Psoas muscle (tissue), 8 donors: Measurements from ENCODE around the gene GLRA3. TPM values are rescaled to one million over a fixed set of nuclear protein-coding genes. Genes with fewer than 3 reads are reported as not detected.

Experiments used
- ATAC-seq, 4 donors: fragments of 200-7000 bp; cut with Tn5 transposase; one replicate each; pipeline ENCODE4 v1.9.1; 2020; ENCODE audit warnings: moderate library complexity in 3 of 4, mild to moderate bottlenecking in 2 of 4
- DNase-seq, 2 donors: peaks; one replicate each; pipeline ENCODE4 v3.0.0-alpha.2; 2020
- H3K27ac ChIP-seq: fragments of 200-600 bp; one replicate; pipeline ENCODE4 v1.8.0; 2022
- H3K27me3 ChIP-seq, 3 donors: fragments of 200-600 bp in 1 of 3; one replicate each; pipeline versions ENCODE4 v1.6.1 to v1.8.0; 2013 to 2022; ENCODE audit warnings: low read length in 2 of 3, mild to moderate bottlenecking in 2 of 3, moderate library complexity in 1 of 3; ENCODE audit not compliant: insufficient read depth in 3 of 3
- H3K36me3 ChIP-seq, 2 donors: fragments of 200-600 bp in 1 of 2; one replicate each; pipeline versions ENCODE4 v1.6.1 to v1.8.0; 2013 to 2022; ENCODE audit warnings: low read depth in 1 of 2, mild to moderate bottlenecking in 1 of 2, moderate library complexity in 1 of 2; ENCODE audit not compliant: insufficient read depth in 1 of 2
- H3K4me1 ChIP-seq: fragments of 200-600 bp; one replicate; pipeline ENCODE4 v1.8.0; 2022
- H3K4me3 ChIP-seq: fragments of 200-600 bp; one replicate; pipeline ENCODE4 v1.8.0; 2022; ENCODE audit warnings: mild to moderate bottlenecking
- H3K9me3 ChIP-seq: fragments of 200-600 bp; one replicate; pipeline ENCODE4 v1.8.0; 2022
- CTCF ChIP-seq: fragments of 200-600 bp; IDR thresholded peaks from one replicate; pipeline ENCODE4 v1.8.0; 2022; ENCODE audit warnings: antibody characterized with exemption
- WGBS, 3 donors: extraction: QIAGEN DNeasy Blood & Tissue Kit; methylation state at CpG; one replicate each; pipeline versions ENCODE4 v1.1.6 to v1.1.7; 2013; 5-methylcytosine and 5-hydroxymethylcytosine counted together
- intact Hi-C, 2 donors: fragments of 100-400 bp; cut with DNase I; formaldehyde crosslinking; loops; one replicate each; pipeline versions ENCODE4 v1.11.0 to v1.14.2; 2022
- polyA plus RNA-seq, 3 donors: library from polyadenylated mRNA; stranded (reverse); fragments of 200-250 nt; gene quantifications; one replicate each; pipeline ENCODE4 v1.2.3, GENCODE V29; 2013
- total RNA-seq, 4 donors: library from RNA; stranded (reverse); fragmentation: NEBNext Ultra II Directional in 2 of 4; extraction: Animal tissue kit (Norgen Biotek cat#: 25700) in 2 of 4; gene quantifications; one replicate each; pipeline versions ENCODE4 v1.2.1 to v1.2.4, GENCODE V29; 2021 to 2023
- donor health status: healthy with polysubstance abuse.
- donor health status: DM: no; HTN: no; CAD: no; lungs with moderate emphysema.
- donor health status: Bipolar disorder and iron deficiency.
- donor health status: healthy.
- donor health status: DM: yes; HTN: yes; CAD: no.
- donor health status: DM: no; HTN: no; CAD: no.
- donor health status: DM: no; HTN: no; CAD: no.
- donor health status: DM: yes; HTN: yes; CAD: no.

The GLRA3 gene
- total and polyA plus RNA-seq, 7 donors: under 0.01 to 0.73 TPM; not detected in 5

GRCh38 chr4:174626342-174627008 is 202.6 kb downstream of the GLRA3 start:
- WGBS, 3 donors: 80 to 84% (median 80%) methylated on average over 1 of the region's 1 CpG
- no peak for TF ChIP-seq CTCF

GRCh38 chr4:174616661-174617060 is 212.4 kb downstream of the GLRA3 start:
- H3K27ac ChIP-seq: no peak overlapping the region
- intact Hi-C loops: no loop called here
- no peak for TF ChIP-seq CTCF
- 46 to 58% (median 53%) methylated on average over 3 of the region's 3 CpGs for WGBS, 3 donors
- no peaks in the 10 kb centered on the region for H3K36me3 ChIP-seq
- H3K4me3 ChIP-seq: no peak overlapping the region
- ATAC-seq (no peak), DNase-seq (no peak)
- H3K4me1 ChIP-seq: no peaks in the 10 kb centered on the region
- H3K9me3 ChIP-seq: no peaks in the 10 kb centered on the region
- H3K27me3 ChIP-seq: no peaks in the 10 kb centered on the region

More at GRCh38 chr4:174626342-174627008, 202.6 kb downstream of the GLRA3 start:
- H3K36me3 ChIP-seq: no peaks in the 10 kb centered on the region
- no peak for DNase-seq
- H3K4me1 ChIP-seq: no peaks in the 10 kb centered on the region
- intact Hi-C loops: no loop called here
- H3K9me3 ChIP-seq: no peaks in the 10 kb centered on the region
- H3K4me3 ChIP-seq: no peak overlapping the region
- H3K27me3 ChIP-seq: no peaks in the 10 kb centered on the region
- no peak for ATAC-seq
- no peak overlapping the region for H3K27ac ChIP-seq

GRCh38 chr4:174613979-174614378 is 215.1 kb downstream of the GLRA3 start:
- H3K27me3 ChIP-seq: no peaks in the 10 kb centered on the region
- no peaks in the 10 kb centered on the region for H3K9me3 ChIP-seq
- no peak for ATAC-seq
- H3K4me1 ChIP-seq: no peaks in the 10 kb centered on the region
- no peak for DNase-seq
- intact Hi-C loops: no loop called here
- H3K4me3 ChIP-seq: no peak overlapping the region
- no peak overlapping the region for H3K27ac ChIP-seq
- H3K36me3 ChIP-seq: no peaks in the 10 kb centered on the region
- no peak for TF ChIP-seq CTCF
- WGBS, 3 donors: 78 to 96% (median 84%) methylated on average over 1 of the region's 1 CpG

GRCh38 chr4:174611792-174612191 is 217.3 kb downstream of the GLRA3 start:
- H3K4me1 ChIP-seq: no peaks in the 10 kb centered on the region
- no peak for ATAC-seq
- no peaks in the 10 kb centered on the region for H3K9me3 ChIP-seq
- no peak overlapping the region for H3K4me3 ChIP-seq
- H3K36me3 ChIP-seq: no peaks in the 10 kb centered on the region
- no peak for DNase-seq
- TF ChIP-seq CTCF: no peak
- H3K27ac ChIP-seq: no peak overlapping the region
- no peaks in the 10 kb centered on the region for H3K27me3 ChIP-seq
- intact Hi-C loops: no loop called here
- 81 to 85% (median 83%) methylated on average over 1 of the region's 1 CpG for WGBS, 3 donors

- WGBS, 3 donors: 67 to 80% (median 72%) methylated on average over 1 of the region's 1 CpG
Measured at GRCh38 chr4:174607792-174608191, 221.3 kb downstream of the GLRA3 start.

More at GRCh38 chr4:174607792-174608191, 221.3 kb downstream of the GLRA3 start:
- DNase-seq (no peak), ATAC-seq (no peak)
- TF ChIP-seq CTCF: no peak
- intact Hi-C loops: no loop called here
- Histone ChIP-seq H3K4me1 (no peaks in the 10 kb centered on the region), H3K27me3 (no peaks in the 10 kb centered on the region), H3K27ac (no peak overlapping the region), H3K9me3 (no peaks in the 10 kb centered on the region), H3K4me3 (no peak overlapping the region), H3K36me3 (no peaks in the 10 kb centered on the region)
